Naive B cell (primary cell): ENCODE measurements around the gene TYRP1. TPM values are rescaled to one million over a fixed set of nuclear protein-coding genes. Genes with fewer than 3 reads are reported as not detected.
"Not testable (repeated sequence)": the region's sequence is repeated elsewhere in the genome, so short reads cannot be mapped to it uniquely, and the experiment has no call there.

Experiments
- ATAC-seq, 2 donors: fragments of 150-1000 bp; cut with Tn5 transposase; 2 replicates each; pipeline ENCODE4 v1.10.0; 2021; ENCODE audit warnings: low read depth in 2 of 2, mild to moderate bottlenecking in 2 of 2, moderate library complexity in 2 of 2
- DNase-seq: peaks from one replicate; pipeline ENCODE4 v3.0.0; 2022
- H3K27ac Mint-ChIP-seq, 6 donors: one replicate each; pipeline ENCODE4 v1.8.0; 2020 to 2022; ENCODE audit warnings: mild to moderate bottlenecking in 6 of 6, mixed read lengths in 6 of 6, moderate library complexity in 5 of 6, inconsistent platforms in 2 of 6
- H3K27me3 Mint-ChIP-seq, 3 donors: one replicate each; pipeline ENCODE4 v1.8.0; 2021 to 2022; ENCODE audit warnings: mixed read lengths in 3 of 3, mild to moderate bottlenecking in 1 of 3
- H3K36me3 Mint-ChIP-seq, 2 donors: one replicate each; pipeline ENCODE4 v1.8.0; 2020 to 2022; ENCODE audit warnings: mixed read lengths in 2 of 2, inconsistent platforms in 1 of 2, mild to moderate bottlenecking in 1 of 2
- H3K4me1 Mint-ChIP-seq, 3 donors: one replicate each; pipeline ENCODE4 v1.8.0; 2020 to 2022; ENCODE audit warnings: mixed read lengths in 3 of 3, inconsistent platforms in 1 of 3, mild to moderate bottlenecking in 1 of 3, moderate library complexity in 1 of 3
- H3K4me3 Mint-ChIP-seq, 8 donors: one replicate each; pipeline ENCODE4 v1.8.0; 2020 to 2022; ENCODE audit warnings: mild to moderate bottlenecking in 8 of 8, mixed read lengths in 8 of 8, moderate library complexity in 8 of 8, inconsistent platforms in 2 of 8
- H3K9me3 Mint-ChIP-seq, 7 donors: one replicate each; pipeline ENCODE4 v1.8.0; 2020 to 2022; ENCODE audit warnings: mixed read lengths in 7 of 7, mild to moderate bottlenecking in 5 of 7, inconsistent platforms in 2 of 7, moderate library complexity in 1 of 7
- polyA plus RNA-seq, 6 donors: library from polyadenylated mRNA; unstranded; fragments of 300-500 nt; fragmentation: Illumina TruSeq; gene quantifications; one replicate each; pipeline ENCODE4 v1.2.3, GENCODE V29; 2021; ENCODE audit warnings: low read depth in 6 of 6

Gene TYRP1
- polyA plus RNA-seq, 6 donors from 2014 or later, result not detected

GRCh38 chr9:12677462-12678126 is 15.6 kb upstream of the TYRP1 start:
- H3K4me3 Mint-ChIP-seq, H3K36me3 Mint-ChIP-seq, H3K27me3 Mint-ChIP-seq, DNase-seq, ATAC-seq, H3K27ac Mint-ChIP-seq, H3K9me3 Mint-ChIP-seq, H3K4me1 Mint-ChIP-seq: not testable (repeated sequence)

DNA sequence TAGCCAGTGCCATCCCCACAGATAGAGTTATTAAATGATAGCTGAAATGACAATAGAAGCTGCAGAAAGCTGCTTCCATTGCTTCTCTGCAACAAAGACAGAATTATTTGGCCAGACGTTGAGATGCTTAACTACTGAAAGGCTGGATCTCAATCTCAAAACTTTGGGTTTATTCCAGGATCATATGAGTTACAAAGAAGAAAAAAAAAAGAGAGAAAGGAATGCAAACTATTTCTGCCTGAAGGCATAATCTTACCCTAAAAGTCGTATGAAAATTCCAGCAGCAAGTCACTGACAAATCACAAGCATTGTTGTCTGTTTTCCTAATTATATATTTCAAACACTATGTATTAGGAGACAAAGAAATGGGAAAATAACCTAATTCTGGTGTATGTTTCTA is 12.8 kb upstream of the TYRP1 start:
- DNase-seq (no peak), ATAC-seq (no peak)
- Mint-ChIP-seq H3K9me3 (peaks cover 0 to 4% (median 3%) of the 10 kb centered on the region in 7 donors), H3K4me1 (no peaks in the 10 kb centered on the region), H3K4me3 (no peak overlapping the region), H3K36me3 (no peaks in the 10 kb centered on the region), H3K27ac (no peak overlapping the region), H3K27me3 (no peaks in the 10 kb centered on the region)

- no peaks in the 10 kb centered on the region for H3K36me3 Mint-ChIP-seq
- H3K4me3 Mint-ChIP-seq, result no peak overlapping the region
These were observed 12.4 kb upstream of the TYRP1 start for GRCh38 chr9:12680757-12681156.

GRCh38 chr9:12681620-12682019 is 11.6 kb upstream of the TYRP1 start:
- H3K4me1 Mint-ChIP-seq, result no peaks in the 10 kb centered on the region
- H3K27ac Mint-ChIP-seq, result no peak overlapping the region
- DNase-seq (no peak), ATAC-seq (no peak)
- no peak overlapping the region for H3K4me3 Mint-ChIP-seq
- H3K27me3 Mint-ChIP-seq, result no peaks in the 10 kb centered on the region
- H3K9me3 Mint-ChIP-seq, result peaks cover 0 to 4% (median 3%) of the 10 kb centered on the region in 7 donors
- no peaks in the 10 kb centered on the region for H3K36me3 Mint-ChIP-seq

More at GRCh38 chr9:12680757-12681156, 12.4 kb upstream of the TYRP1 start:
- Mint-ChIP-seq H3K27ac (no peak overlapping the region), H3K27me3 (no peaks in the 10 kb centered on the region), H3K9me3 (peaks cover 0 to 4% (median 3%) of the 10 kb centered on the region in 7 donors), H3K4me1 (no peaks in the 10 kb centered on the region)
- no peak for DNase-seq
- no peak for ATAC-seq

- ATAC-seq (no peak), DNase-seq (no peak)
- H3K27ac Mint-ChIP-seq, result no peak overlapping the region
- no peak overlapping the region for H3K4me3 Mint-ChIP-seq
- no peaks in the 10 kb centered on the region for H3K4me1 Mint-ChIP-seq
- H3K9me3 Mint-ChIP-seq, result peaks cover 0 to 2% (median under 1%) of the 10 kb centered on the region in 7 donors
- H3K36me3 Mint-ChIP-seq, result no peaks in the 10 kb centered on the region
- H3K27me3 Mint-ChIP-seq, result no peaks in the 10 kb centered on the region
These were observed 8.2 kb upstream of the TYRP1 start for GRCh38 chr9:12684974-12685373.

- no peak for ATAC-seq
- H3K27me3 Mint-ChIP-seq, result no peaks in the 10 kb centered on the region
- H3K9me3 Mint-ChIP-seq, result peaks cover 0 to 4% (median 0%) of the 10 kb centered on the region in 7 donors
- no peaks in the 10 kb centered on the region for H3K36me3 Mint-ChIP-seq
- no peak for DNase-seq
- no peak overlapping the region for H3K27ac Mint-ChIP-seq
- H3K4me1 Mint-ChIP-seq, result no peaks in the 10 kb centered on the region
- H3K4me3 Mint-ChIP-seq, result no peak overlapping the region
These were observed 4.0 kb upstream of the TYRP1 start for GRCh38 chr9:12689233-12689632.

DNA sequence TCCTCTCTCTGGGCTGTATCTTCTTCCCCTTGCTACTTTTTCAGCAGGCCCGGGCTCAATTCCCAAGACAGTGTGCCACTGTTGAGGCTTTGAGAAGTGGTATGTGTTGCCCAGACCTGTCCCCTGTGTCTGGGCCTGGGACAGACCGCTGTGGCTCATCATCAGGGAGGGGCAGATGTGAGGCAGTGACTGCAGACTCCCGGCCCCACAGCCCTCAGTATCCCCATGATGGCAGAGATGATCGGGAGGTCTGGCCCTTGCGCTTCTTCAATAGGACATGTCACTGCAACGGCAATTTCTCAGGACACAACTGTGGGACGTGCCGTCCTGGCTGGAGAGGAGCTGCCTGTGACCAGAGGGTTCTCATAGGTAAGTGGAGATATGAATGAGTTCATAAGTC is 828 bp downstream of the TYRP1 start:
- Mint-ChIP-seq H3K27ac (no peak overlapping the region), H3K4me1 (no peaks in the 10 kb centered on the region), H3K9me3 (peaks cover 0 to 4% (median 0%) of the 10 kb centered on the region in 7 donors), H3K36me3 (no peaks in the 10 kb centered on the region), H3K4me3 (no peak overlapping the region), H3K27me3 (no peaks in the 10 kb centered on the region)
- no peak for ATAC-seq
- DNase-seq, result no peak

DNA sequence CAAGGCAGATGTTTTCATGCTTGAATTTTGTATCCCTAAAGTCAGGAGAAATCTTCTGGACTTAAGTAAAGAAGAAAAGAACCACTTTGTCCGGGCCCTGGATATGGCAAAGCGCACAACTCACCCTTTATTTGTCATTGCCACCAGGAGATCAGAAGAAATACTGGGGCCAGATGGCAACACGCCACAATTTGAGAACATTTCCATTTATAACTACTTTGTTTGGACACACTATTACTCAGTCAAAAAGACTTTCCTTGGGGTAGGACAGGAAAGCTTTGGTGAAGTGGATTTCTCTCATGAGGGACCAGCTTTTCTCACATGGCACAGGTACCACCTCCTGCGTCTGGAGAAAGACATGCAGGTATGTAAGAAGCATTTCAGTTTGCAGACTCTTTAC is 2.3 kb downstream of the TYRP1 start:
- H3K27me3 Mint-ChIP-seq, result no peaks in the 10 kb centered on the region
- DNase-seq (no peak), ATAC-seq (no peak)
- peak overlapping the region in 1 of 6 donors; percentile 6 for H3K27ac Mint-ChIP-seq
- no peaks in the 10 kb centered on the region for H3K4me1 Mint-ChIP-seq
- H3K36me3 Mint-ChIP-seq, result no peaks in the 10 kb centered on the region
- no peaks in the 10 kb centered on the region for H3K9me3 Mint-ChIP-seq
- no peak overlapping the region for H3K4me3 Mint-ChIP-seq

- Mint-ChIP-seq H3K27ac (no peak overlapping the region), H3K4me3 (no peak overlapping the region), H3K9me3 (peaks cover 0 to 4% (median under 1%) of the 10 kb centered on the region in 7 donors), H3K4me1 (no peaks in the 10 kb centered on the region), H3K36me3 (no peaks in the 10 kb centered on the region), H3K27me3 (no peaks in the 10 kb centered on the region)
- no peak for ATAC-seq
- DNase-seq, result no peak
These were observed 3.9 kb downstream of the TYRP1 start for GRCh38 chr9:12696931-12697622.

- Mint-ChIP-seq H3K27ac (no peak overlapping the region), H3K4me1 (no peaks in the 10 kb centered on the region), H3K36me3 (no peaks in the 10 kb centered on the region), H3K9me3 (peaks cover 0 to 4% (median 2%) of the 10 kb centered on the region in 7 donors), H3K27me3 (no peaks in the 10 kb centered on the region), H3K4me3 (no peak overlapping the region)
- no peak for DNase-seq
- ATAC-seq, result no peak
These were observed 4.5 kb downstream of the TYRP1 start for GRCh38 chr9:12697719-12698118.

- H3K4me3 Mint-ChIP-seq, result no peak overlapping the region
- no peaks in the 10 kb centered on the region for H3K36me3 Mint-ChIP-seq
- no peak overlapping the region for H3K27ac Mint-ChIP-seq
- no peaks in the 10 kb centered on the region for H3K4me1 Mint-ChIP-seq
- DNase-seq (no peak), ATAC-seq (no peak)
- H3K27me3 Mint-ChIP-seq, result no peaks in the 10 kb centered on the region
- peaks cover 0 to 4% (median 2%) of the 10 kb centered on the region in 7 donors for H3K9me3 Mint-ChIP-seq
These were observed 5.1 kb downstream of the TYRP1 start for GRCh38 chr9:12698266-12698665.

DNA sequence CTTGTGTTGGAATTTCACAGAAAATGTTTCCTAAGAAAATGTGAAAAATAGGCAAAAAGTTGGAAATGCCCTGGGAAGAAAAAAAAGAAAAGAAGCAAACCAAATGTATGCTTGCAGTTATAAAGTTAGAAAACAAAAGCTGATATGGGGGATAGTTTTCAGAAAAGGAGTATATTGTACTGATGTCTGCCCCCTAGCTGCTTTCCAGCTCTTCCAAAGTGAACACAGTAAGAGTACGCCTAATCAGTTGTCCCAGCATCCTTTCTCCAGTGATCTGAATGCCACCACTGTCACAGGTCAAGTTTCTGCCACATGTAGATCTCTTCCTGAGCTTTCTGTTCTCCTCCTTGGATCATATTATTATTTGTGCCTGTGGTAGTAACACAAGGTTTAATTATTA is 5.8 kb downstream of the TYRP1 start:
- no peak for ATAC-seq
- DNase-seq, result no peak
- H3K27me3 Mint-ChIP-seq, result no peaks in the 10 kb centered on the region
- H3K36me3 Mint-ChIP-seq, result no peaks in the 10 kb centered on the region
- H3K4me1 Mint-ChIP-seq, result no peaks in the 10 kb centered on the region
- no peak overlapping the region for H3K27ac Mint-ChIP-seq
- H3K9me3 Mint-ChIP-seq, result peaks cover 0 to 4% (median 2%) of the 10 kb centered on the region in 7 donors
- H3K4me3 Mint-ChIP-seq, result no peak overlapping the region

DNA sequence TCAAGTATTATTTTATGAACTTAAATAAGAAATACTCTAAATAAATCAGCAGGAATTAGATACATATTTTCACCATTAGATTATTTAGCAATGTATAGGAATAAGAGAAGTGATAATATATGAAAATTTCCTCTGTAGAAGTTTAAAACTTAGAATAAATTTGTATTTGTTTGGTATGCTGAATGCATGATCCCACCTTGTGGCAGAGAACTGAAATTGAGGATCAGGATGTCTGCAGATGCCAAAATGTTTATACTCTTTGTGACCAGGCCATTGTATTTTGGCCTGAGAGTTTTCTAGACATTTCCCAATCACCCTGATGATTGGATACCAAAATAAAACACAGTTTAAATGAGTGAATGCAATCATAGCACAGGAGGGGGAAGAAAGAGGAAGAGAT is 6.3 kb downstream of the TYRP1 start:
- DNase-seq (no peak), ATAC-seq (no peak)
- peaks cover 0 to 4% (median 2%) of the 10 kb centered on the region in 7 donors for H3K9me3 Mint-ChIP-seq
- H3K36me3 Mint-ChIP-seq, result no peaks in the 10 kb centered on the region
- no peaks in the 10 kb centered on the region for H3K4me1 Mint-ChIP-seq
- H3K4me3 Mint-ChIP-seq, result no peak overlapping the region
- H3K27ac Mint-ChIP-seq, result no peak overlapping the region
- H3K27me3 Mint-ChIP-seq, result no peaks in the 10 kb centered on the region

- ATAC-seq, result no peak
- Mint-ChIP-seq H3K4me1 (no peaks in the 10 kb centered on the region), H3K4me3 (no peak overlapping the region), H3K9me3 (peaks cover 0 to 4% (median 2%) of the 10 kb centered on the region in 7 donors), H3K27me3 (no peaks in the 10 kb centered on the region), H3K36me3 (no peaks in the 10 kb centered on the region), H3K27ac (no peak overlapping the region)
- no peak for DNase-seq
These were observed 7.9 kb downstream of the TYRP1 start for GRCh38 chr9:12701126-12701525.
